ENCODE measurements around the gene KIT. TPM values are rescaled to one million over a fixed set of nuclear protein-coding genes. Genes with fewer than 3 reads are reported as not detected.

Gene KIT
- total and polyA plus RNA-seq, 2 donors (not counting 3 experiments of a cell fraction or from before 2014, with no cell fraction given), result 19.8 to 39.7 TPM

DNA sequence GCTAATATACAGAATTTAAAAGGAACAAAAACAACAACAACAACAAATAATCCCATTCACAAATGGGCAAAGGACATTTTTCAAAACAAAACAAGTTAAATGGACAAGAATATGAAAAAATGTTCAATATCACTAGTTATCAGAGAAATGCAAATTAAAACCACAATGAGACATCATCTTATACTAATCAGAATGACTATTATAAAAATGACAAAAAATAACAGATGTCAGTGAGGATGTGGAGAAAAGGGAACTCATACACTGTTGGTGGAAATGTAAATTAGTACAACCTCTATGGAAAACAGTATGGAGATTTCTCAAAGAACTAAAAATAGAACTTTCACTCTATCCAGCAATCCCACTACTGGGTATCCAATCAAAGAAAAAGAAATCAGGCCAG, 92.6 kb downstream of the KIT start:
- Histone ChIP-seq H3K4me3 (replicated peaks in 1 of 3; ENCODE audit: insufficient read depth in 1 of 3, low read depth in 1 of 3, low read length in 3 of 3) (no peak overlapping the region), H4K20me1 (replicated peaks; ENCODE audit: control insufficient read depth, extremely low read depth, insufficient read depth, low read length) (no peaks in the 10 kb centered on the region), H3K9me3 (replicated peaks; ENCODE audit: control insufficient read depth, insufficient read depth, low read length) (no peaks in the 10 kb centered on the region), H3K4me1 (ENCODE audit: control insufficient read depth, extremely low read depth, insufficient read depth, low read length) (no peaks in the 10 kb centered on the region), H3K9me1 (replicated peaks; ENCODE audit: control insufficient read depth, extremely low read depth, insufficient read depth, low read length) (no peaks in the 10 kb centered on the region), H3K9ac (replicated peaks; ENCODE audit: extremely low read depth, insufficient read depth, low read length) (no peak overlapping the region), H3K27me3 (ENCODE audit: control insufficient read depth in 2 of 2, insufficient read depth in 2 of 2, low read length in 2 of 2) (no peaks in the 10 kb centered on the region), H3K79me2 (ENCODE audit: control insufficient read depth, insufficient read depth, low read length) (no peaks in the 10 kb centered on the region), H3K36me3 (ENCODE audit: control insufficient read depth in 2 of 2, extremely low read depth in 1 of 2, insufficient read depth in 2 of 2, low read length in 2 of 2) (no peaks in the 10 kb centered on the region), H2AFZ (ENCODE audit: low read depth, low read length) (no peak overlapping the region), H3K27ac (ENCODE audit: insufficient read depth, low read depth, low read length) (no peak overlapping the region), H3K4me2 (ENCODE audit: insufficient read depth, low read length) (no peak overlapping the region)
- ChIA-PET POLR2A (no interaction called here), CTCF (no interaction called here)
- no TSS peak for BruUV-seq (replicated peaks)
- dilution Hi-C loops (cut with MboI; ENCODE audit: extremely low pct_ligation_motif_present, low sequenced_read_pairs) (no loop called here), intact Hi-C loops (cut with micrococcal nuclease) (no loop called here)
- TF ChIP-seq POLR2AphosphoS5 (IDR thresholded peaks at IDR 0.05; ENCODE audit: insufficient read depth, low read depth, low read length), result no peak
- FAIRE-seq, result no peak
- no peak for DNase-seq (ENCODE audit: low read depth, low spot score)

DNA sequence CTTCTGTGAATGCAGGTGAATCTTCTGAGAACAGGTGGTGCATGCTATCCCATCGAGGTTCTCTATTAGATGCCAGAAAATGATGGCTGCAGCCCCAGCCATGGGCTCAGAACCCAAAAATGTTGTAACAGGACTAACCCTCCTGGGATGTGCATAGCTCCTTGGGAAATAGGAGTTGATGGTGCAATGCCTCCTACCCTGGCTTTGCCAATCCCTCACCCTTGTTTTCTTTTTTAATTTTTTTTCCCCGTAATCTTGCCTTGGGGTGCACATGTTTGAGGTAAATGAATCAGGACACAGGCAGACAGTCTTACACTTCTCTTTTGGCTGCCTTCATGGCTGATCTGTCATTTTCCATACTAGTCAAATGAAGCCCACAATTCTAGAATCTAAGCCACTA, 96.6 kb downstream of the KIT start:
- no TSS peak for BruUV-seq (replicated peaks)

More for the DNA sequence above, 96.6 kb downstream of the KIT start:
- Histone ChIP-seq H3K79me2 (ENCODE audit: control insufficient read depth, insufficient read depth, low read length) (no peaks in the 10 kb centered on the region), H3K9ac (replicated peaks; ENCODE audit: extremely low read depth, insufficient read depth, low read length) (no peak overlapping the region), H3K9me3 (replicated peaks; ENCODE audit: control insufficient read depth, insufficient read depth, low read length) (no peaks in the 10 kb centered on the region), H4K20me1 (replicated peaks; ENCODE audit: control insufficient read depth, extremely low read depth, insufficient read depth, low read length) (no peaks in the 10 kb centered on the region), H3K27me3 (ENCODE audit: control insufficient read depth in 2 of 2, insufficient read depth in 2 of 2, low read length in 2 of 2) (no peaks in the 10 kb centered on the region), H3K4me3 (replicated peaks in 1 of 3; ENCODE audit: insufficient read depth in 1 of 3, low read depth in 1 of 3, low read length in 3 of 3) (no peak overlapping the region), H3K9me1 (replicated peaks; ENCODE audit: control insufficient read depth, extremely low read depth, insufficient read depth, low read length) (no peaks in the 10 kb centered on the region), H2AFZ (ENCODE audit: low read depth, low read length) (no peak overlapping the region), H3K4me1 (ENCODE audit: control insufficient read depth, extremely low read depth, insufficient read depth, low read length) (no peaks in the 10 kb centered on the region), H3K4me2 (ENCODE audit: insufficient read depth, low read length) (no peak overlapping the region), H3K36me3 (ENCODE audit: control insufficient read depth in 2 of 2, extremely low read depth in 1 of 2, insufficient read depth in 2 of 2, low read length in 2 of 2) (no peaks in the 10 kb centered on the region), H3K27ac (ENCODE audit: insufficient read depth, low read depth, low read length) (no peak overlapping the region)
- POLR2A ChIA-PET, result no interaction called here
- FAIRE-seq, result no peak
- dilution Hi-C loops (cut with MboI; ENCODE audit: extremely low pct_ligation_motif_present, low sequenced_read_pairs) (no loop called here), intact Hi-C loops (cut with micrococcal nuclease) (no loop called here)
- TF ChIP-seq JUN (IDR thresholded peaks at IDR 0.05; ENCODE audit: borderline replicate concordance, insufficient read depth, insufficient read length, low read depth) (no peak), POLR2A (IDR thresholded peaks at IDR 0.05; ENCODE audit: low read depth, low read length) (no peak), GATA2 (IDR thresholded peaks at IDR 0.05; ENCODE audit: insufficient read depth, insufficient read length, low read depth, low read length) (no peak), MYC (IDR thresholded peaks at IDR 0.05; ENCODE audit: low read depth, low read length) (no peak), EZH2 (IDR thresholded peaks at IDR 0.05; ENCODE audit: borderline replicate concordance, low read depth, low read length, severe bottlenecking) (no peak), POLR2AphosphoS5 (IDR thresholded peaks at IDR 0.05; ENCODE audit: insufficient read depth, low read depth, low read length) (no peak), FOS (IDR thresholded peaks at IDR 0.05; ENCODE audit: borderline replicate concordance, insufficient read depth, low read length) (no peak)
- TF ChIP-seq, protein P1, sequence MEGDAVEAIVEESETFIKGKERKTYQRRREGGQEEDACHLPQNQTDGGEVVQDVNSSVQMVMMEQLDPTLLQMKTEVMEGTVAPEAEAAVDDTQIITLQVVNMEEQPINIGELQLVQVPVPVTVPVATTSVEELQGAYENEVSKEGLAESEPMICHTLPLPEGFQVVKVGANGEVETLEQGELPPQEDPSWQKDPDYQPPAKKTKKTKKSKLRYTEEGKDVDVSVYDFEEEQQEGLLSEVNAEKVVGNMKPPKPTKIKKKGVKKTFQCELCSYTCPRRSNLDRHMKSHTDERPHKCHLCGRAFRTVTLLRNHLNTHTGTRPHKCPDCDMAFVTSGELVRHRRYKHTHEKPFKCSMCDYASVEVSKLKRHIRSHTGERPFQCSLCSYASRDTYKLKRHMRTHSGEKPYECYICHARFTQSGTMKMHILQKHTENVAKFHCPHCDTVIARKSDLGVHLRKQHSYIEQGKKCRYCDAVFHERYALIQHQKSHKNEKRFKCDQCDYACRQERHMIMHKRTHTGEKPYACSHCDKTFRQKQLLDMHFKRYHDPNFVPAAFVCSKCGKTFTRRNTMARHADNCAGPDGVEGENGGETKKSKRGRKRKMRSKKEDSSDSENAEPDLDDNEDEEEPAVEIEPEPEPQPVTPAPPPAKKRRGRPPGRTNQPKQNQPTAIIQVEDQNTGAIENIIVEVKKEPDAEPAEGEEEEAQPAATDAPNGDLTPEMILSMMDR (IDR thresholded peaks at IDR 0.05; ENCODE audit: extremely low read depth in 1 of 2, insufficient read depth in 1 of 2, low read depth in 1 of 2, low read length in 2 of 2), result no peak
- TF ChIP-seq, protein P2, sequence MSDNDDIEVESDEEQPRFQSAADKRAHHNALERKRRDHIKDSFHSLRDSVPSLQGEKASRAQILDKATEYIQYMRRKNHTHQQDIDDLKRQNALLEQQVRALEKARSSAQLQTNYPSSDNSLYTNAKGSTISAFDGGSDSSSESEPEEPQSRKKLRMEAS (IDR thresholded peaks at IDR 0.05; ENCODE audit: insufficient read depth, insufficient read length), result no peak
- CTCF ChIA-PET, result interaction anchor here (1.3 kb wide), 1 partner anchor 12 kb away, joined by 4 read pairs; no protein-coding TSS in a partner anchor
- DNase-seq (ENCODE audit: low read depth, low spot score), result no peak
